ENCODE results near the gene LAMC2.

DNA sequence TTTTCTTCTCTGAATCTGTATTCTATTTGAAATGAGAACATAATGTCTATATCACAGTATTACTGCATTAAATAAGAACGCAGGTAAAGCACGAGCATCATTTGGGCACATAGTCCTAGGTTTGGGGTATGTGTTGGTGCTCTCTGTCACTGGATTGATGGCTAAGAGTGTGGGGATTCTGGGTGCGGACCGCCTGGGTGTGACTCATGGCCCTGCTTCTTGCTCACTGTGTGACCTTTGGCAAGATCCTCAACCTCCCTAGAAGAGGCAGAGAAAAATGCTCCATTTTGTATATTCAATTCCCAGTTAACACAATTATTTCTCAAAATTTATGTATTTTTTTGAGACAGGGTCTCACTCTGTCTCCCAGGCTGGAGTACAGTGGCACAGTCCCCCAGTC is 99.7 kb downstream of the LAMC2 start:
- TF ChIP-seq, protein P1, sequence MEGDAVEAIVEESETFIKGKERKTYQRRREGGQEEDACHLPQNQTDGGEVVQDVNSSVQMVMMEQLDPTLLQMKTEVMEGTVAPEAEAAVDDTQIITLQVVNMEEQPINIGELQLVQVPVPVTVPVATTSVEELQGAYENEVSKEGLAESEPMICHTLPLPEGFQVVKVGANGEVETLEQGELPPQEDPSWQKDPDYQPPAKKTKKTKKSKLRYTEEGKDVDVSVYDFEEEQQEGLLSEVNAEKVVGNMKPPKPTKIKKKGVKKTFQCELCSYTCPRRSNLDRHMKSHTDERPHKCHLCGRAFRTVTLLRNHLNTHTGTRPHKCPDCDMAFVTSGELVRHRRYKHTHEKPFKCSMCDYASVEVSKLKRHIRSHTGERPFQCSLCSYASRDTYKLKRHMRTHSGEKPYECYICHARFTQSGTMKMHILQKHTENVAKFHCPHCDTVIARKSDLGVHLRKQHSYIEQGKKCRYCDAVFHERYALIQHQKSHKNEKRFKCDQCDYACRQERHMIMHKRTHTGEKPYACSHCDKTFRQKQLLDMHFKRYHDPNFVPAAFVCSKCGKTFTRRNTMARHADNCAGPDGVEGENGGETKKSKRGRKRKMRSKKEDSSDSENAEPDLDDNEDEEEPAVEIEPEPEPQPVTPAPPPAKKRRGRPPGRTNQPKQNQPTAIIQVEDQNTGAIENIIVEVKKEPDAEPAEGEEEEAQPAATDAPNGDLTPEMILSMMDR (optimal IDR thresholded peaks at IDR 0.05 in 1 of 3, IDR thresholded peaks at IDR 0.05 in 1 of 3, conservative IDR thresholded peaks at IDR 0.05 in 1 of 3; ENCODE audit: extremely low read depth in 1 of 3, insufficient read depth in 2 of 3, low read length in 3 of 3), result no peak
- no peak for TF ChIP-seq EZH2 (IDR thresholded peaks at IDR 0.05; ENCODE audit: low read length)
